GM23338 (cell line): ENCODE results near the gene GPT2. TPM values are rescaled to one million over a fixed set of nuclear protein-coding genes. Genes with fewer than 3 reads are reported as not detected.

Experiments used
- ATAC-seq: fragments of 200-7000 bp; cut with Tn5 transposase; 3 replicates; pipeline ENCODE4 v1.9.1; 2020
- DNase-seq: peaks from one replicate; pipeline ENCODE4 v3.0.0-alpha.2; 2015; ENCODE audit warnings: low spot score
- H2AFZ ChIP-seq: fragments of 200-600 bp; sonication (generic); 2 replicates; pipeline ENCODE4 v1.8.0; 2016; ENCODE audit warnings: antibody characterized with exemption, mild to moderate bottlenecking, moderate library complexity
- H3F3A ChIP-seq: fragments of 200-600 bp; sonication (generic); replicated peaks from 2 replicates; pipeline ENCODE4 v1.8.0; 2017; ENCODE audit warnings: antibody characterized with exemption, mixed run types, low read depth
- H3K27ac ChIP-seq: fragments of 200-600 bp; sonication (generic); 2 replicates; pipeline ENCODE4 v1.6.1; 2016; ENCODE audit warnings: low read depth
- H3K27me3 ChIP-seq: fragments of 200-600 bp; sonication (generic); 2 replicates; pipeline ENCODE4 v1.8.0; 2016; ENCODE audit warnings: mild to moderate bottlenecking, mixed run types, moderate library complexity; ENCODE audit not compliant: insufficient read depth
- H3K36me3 ChIP-seq: fragments of 200-600 bp; sonication (generic); 2 replicates; pipeline ENCODE4 v1.8.0; 2016; ENCODE audit warnings: mild to moderate bottlenecking; ENCODE audit not compliant: insufficient read depth
- H3K4me1 ChIP-seq: fragments of 200-600 bp; sonication (generic); 2 replicates; pipeline ENCODE4 v1.8.0; 2016; ENCODE audit warnings: mild to moderate bottlenecking, moderate library complexity; ENCODE audit not compliant: insufficient read depth
- H3K4me2 ChIP-seq: fragments of 200-600 bp; sonication (generic); 2 replicates; pipeline ENCODE4 v1.7.1; 2017; ENCODE audit warnings: mixed run types
- H3K4me3 ChIP-seq: fragments of 200-600 bp; sonication (generic); 2 replicates; pipeline ENCODE4 v1.6.1; 2016; ENCODE audit warnings: mixed run types
- H3K79me2 ChIP-seq: fragments of 200-600 bp; sonication (generic); replicated peaks from 2 replicates; pipeline ENCODE4 v1.8.0; 2017; ENCODE audit warnings: mild to moderate bottlenecking; ENCODE audit not compliant: insufficient read depth
- H3K9me2 ChIP-seq: fragments of 200-600 bp; sonication (generic); 2 replicates; pipeline ENCODE4 v1.8.0; 2017; ENCODE audit not compliant: insufficient read depth
- H4K20me1 ChIP-seq: fragments of 200-600 bp; sonication (generic); replicated peaks from 2 replicates; pipeline ENCODE4 v1.8.0; 2017; ENCODE audit warnings: mild to moderate bottlenecking; ENCODE audit not compliant: insufficient read depth
- H3K27ac Mint-ChIP-seq: 2 replicates; pipeline ENCODE4 v1.8.0; 2020; ENCODE audit warnings: inconsistent platforms, mild to moderate bottlenecking, moderate library complexity, mixed read lengths
- H3K27me3 Mint-ChIP-seq: 3 replicates; pipeline ENCODE4 v1.8.0; 2022; ENCODE audit warnings: low read depth, mild to moderate bottlenecking, moderate library complexity, mixed read lengths, inconsistent platforms; ENCODE audit not compliant: insufficient read depth, poor library complexity
- H3K36me3 Mint-ChIP-seq: 3 replicates; pipeline ENCODE4 v1.8.0; 2021; ENCODE audit warnings: low read depth, mild to moderate bottlenecking, inconsistent platforms, moderate library complexity, mixed read lengths
- H3K4me1 Mint-ChIP-seq: 3 replicates; pipeline ENCODE4 v1.8.0; 2020; ENCODE audit warnings: mild to moderate bottlenecking, inconsistent platforms, mixed read lengths
- H3K4me3 Mint-ChIP-seq: 3 replicates; pipeline ENCODE4 v1.8.0; 2021; ENCODE audit warnings: moderate library complexity, mild to moderate bottlenecking, inconsistent platforms, mixed read lengths
- H3K9me3 Mint-ChIP-seq: 3 replicates; pipeline ENCODE4 v1.8.0; 2020; ENCODE audit warnings: moderate library complexity, mild to moderate bottlenecking, inconsistent platforms, mixed read lengths
- CREB1 ChIP-seq: fragments of 250-450 bp; sonication (Bioruptor Pico); IDR thresholded peaks from 2 replicates; pipeline ENCODE4 v1.5.0; 2020; ENCODE audit warnings: low read depth, mild to moderate bottlenecking, moderate library complexity
- ETS1 ChIP-seq: IDR thresholded peaks from 2 replicates; pipeline ENCODE4 v1.6.1; 2016; ENCODE audit warnings: antibody characterized with exemption
- EZH2 ChIP-seq: fragments of 200-600 bp; sonication (generic); IDR thresholded peaks from one replicate; pipeline ENCODE4 v1.8.0; 2017; ENCODE audit warnings: antibody characterized with exemption, mild to moderate bottlenecking, low read depth; ENCODE audit not compliant: unreplicated experiment
- EZH2phosphoT487 ChIP-seq: fragments of 200-600 bp; sonication (generic); IDR thresholded peaks from one replicate; pipeline ENCODE4 v1.8.1; 2018; ENCODE audit warnings: antibody characterized with exemption; ENCODE audit not compliant: unreplicated experiment
- POLR2AphosphoS5 ChIP-seq: IDR thresholded peaks from 2 replicates; pipeline ENCODE4 v1.6.1; 2016; ENCODE audit warnings: antibody characterized with exemption, low read depth
- STAT1 ChIP-seq: IDR thresholded peaks from one replicate; pipeline ENCODE4 v1.6.1; 2016; ENCODE audit warnings: antibody characterized with exemption; ENCODE audit not compliant: unreplicated experiment
- ZNF114 ChIP-seq: fragments of 250-450 bp; sonication (Bioruptor Pico); IDR thresholded peaks from 2 replicates; pipeline ENCODE4 v1.5.0; 2020; ENCODE audit warnings: mild to moderate bottlenecking, moderate library complexity
- ZNF331 ChIP-seq: fragments of 250-450 bp; sonication (Bioruptor Pico); IDR thresholded peaks from 2 replicates; pipeline ENCODE4 v1.5.0; 2020; ENCODE audit warnings: low read depth, mild to moderate bottlenecking, moderate library complexity
- long read RNA-seq: library from polyadenylated mRNA; unstranded; transcript quantifications from one replicate; pipeline ENCODE4 v2.0.0, GENCODE V29; 2020; ENCODE audit not compliant: unreplicated experiment
- polyA plus RNA-seq: library from polyadenylated mRNA; unstranded; fragments of >200 nt; fragmentation: Nextera tagmentation; extraction: Ambion mirVana; gene quantifications from 2 replicates; pipeline ENCODE4 v1.2.1, GENCODE V29; 2016
- total RNA-seq: library from RNA; depleted of rRNA; stranded (reverse); fragments of >200 nt; shearing (Covaris generic); gene quantifications from 2 replicates; pipeline ENCODE4 v1.2.3, GENCODE V29; 2014; rRNA removed
- TF ChIP-seq, protein P1 (sequence below): IDR thresholded peaks from one replicate; pipeline ENCODE4 v1.6.1; 2018; ENCODE audit warnings: antibody characterized with exemption; ENCODE audit not compliant: unreplicated experiment
- TF ChIP-seq, protein P2 (sequence below): fragments of 250-450 bp; sonication (Bioruptor Pico); IDR thresholded peaks from 2 replicates; pipeline ENCODE4 v1.5.0; 2020; ENCODE audit warnings: mild to moderate bottlenecking, moderate library complexity

GPT2 gene, protein sequence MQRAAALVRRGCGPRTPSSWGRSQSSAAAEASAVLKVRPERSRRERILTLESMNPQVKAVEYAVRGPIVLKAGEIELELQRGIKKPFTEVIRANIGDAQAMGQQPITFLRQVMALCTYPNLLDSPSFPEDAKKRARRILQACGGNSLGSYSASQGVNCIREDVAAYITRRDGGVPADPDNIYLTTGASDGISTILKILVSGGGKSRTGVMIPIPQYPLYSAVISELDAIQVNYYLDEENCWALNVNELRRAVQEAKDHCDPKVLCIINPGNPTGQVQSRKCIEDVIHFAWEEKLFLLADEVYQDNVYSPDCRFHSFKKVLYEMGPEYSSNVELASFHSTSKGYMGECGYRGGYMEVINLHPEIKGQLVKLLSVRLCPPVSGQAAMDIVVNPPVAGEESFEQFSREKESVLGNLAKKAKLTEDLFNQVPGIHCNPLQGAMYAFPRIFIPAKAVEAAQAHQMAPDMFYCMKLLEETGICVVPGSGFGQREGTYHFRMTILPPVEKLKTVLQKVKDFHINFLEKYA
- total RNA-seq (81.0 and 82.6 TPM in 2 replicates), polyA plus RNA-seq (48.5 TPM in 2 replicates)
- long read RNA-seq, transcript GPT2-201 (12 exons, 3,984 nt), result major isoform, 70 of 92 reads
- long read RNA-seq, partial matches to known transcripts, result 13 of 92 reads
- long read RNA-seq, other reads (novel, unspliced or antisense), result 9 of 92 reads

DNA sequence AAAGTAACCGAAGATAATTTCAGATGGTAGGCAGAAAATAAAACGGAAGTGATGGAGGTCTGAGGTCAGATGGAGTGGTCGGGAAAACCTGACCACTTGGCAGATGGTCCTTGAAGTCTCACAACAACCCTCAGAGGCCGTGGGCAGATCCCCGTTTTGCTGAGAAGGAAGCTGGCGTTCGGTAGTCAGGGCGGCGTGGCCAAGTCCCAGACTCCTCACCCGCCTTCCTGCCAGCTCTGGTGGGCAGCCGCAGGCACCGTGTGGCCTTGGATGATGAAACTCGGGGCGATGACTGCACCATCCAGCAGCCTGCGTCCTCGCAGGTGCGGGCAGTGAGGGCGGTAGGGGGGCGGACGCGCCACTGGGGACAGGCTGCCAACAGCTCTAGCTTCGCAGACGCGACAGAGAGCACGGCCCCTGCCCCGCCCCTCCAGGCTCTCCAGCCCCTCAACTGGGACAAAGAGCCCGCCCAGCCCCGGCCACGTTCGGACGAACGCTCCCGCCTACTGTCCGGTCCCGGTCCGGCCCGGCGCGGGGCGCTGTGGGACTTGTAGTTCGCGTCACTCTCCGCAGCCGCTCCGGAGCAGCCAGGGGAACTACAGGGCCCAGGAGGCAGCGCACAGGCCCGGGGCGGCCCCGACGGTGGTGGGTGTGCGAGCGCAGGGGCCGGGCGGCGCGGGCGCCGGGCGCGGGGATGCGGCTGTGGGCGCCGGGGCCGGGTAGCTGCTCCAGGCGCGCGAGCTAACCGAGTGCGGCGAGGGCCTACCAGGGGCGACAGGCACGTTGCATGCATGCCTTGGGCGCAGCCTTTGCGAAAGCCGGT is at the start of gene GPT2:
GPT2 (plus strand) TSS at position 673 of the 823 bp plus-strand sequence. CDS start 354 bp downstream, outside the sequence.
- peak within 1 kb of the TSS; percentile 98 for H3K27ac ChIP-seq
- Mint-ChIP-seq H3K27ac (peak within 1 kb of the TSS; percentile 98), H3K36me3 (peaks cover 37% of the 10 kb centered on the region), H3K27me3 (peaks cover 24% of the 10 kb centered on the region), H3K9me3 (no peaks in the 10 kb centered on the region), H3K4me1 (peaks cover 56% of the 10 kb centered on the region), H3K4me3 (peak within 1 kb of the TSS; percentile 99)
- 0 out of 2 replicates have a peak, but pooled peaks cover 8% of the 10 kb centered on the region for H3F3A ChIP-seq
- H2AFZ ChIP-seq, result peak within 1 kb of the TSS; percentile 68
- ATAC-seq (peak; percentile 94), DNase-seq (peak; percentile 100)
- peaks cover 46% of the 10 kb centered on the region for H3K4me1 ChIP-seq
- peak within 1 kb of the TSS; percentile 98 for H3K4me3 ChIP-seq
- no peaks in the 10 kb centered on the region; the same call in none of the 2 replicates for H3K36me3 ChIP-seq
- no peaks in the 10 kb centered on the region for H3K9me2 ChIP-seq
- no peaks in the 10 kb centered on the region for H3K27me3 ChIP-seq
- peak within 1 kb of the TSS; percentile 96 for H3K4me2 ChIP-seq
- H3K79me2 ChIP-seq, result peaks cover 47% of the 10 kb centered on the region
- peaks cover 27% of the 10 kb centered on the region for H4K20me1 ChIP-seq
- peak; percentile 61 for TF ChIP-seq CREB1
- TF ChIP-seq STAT1, result no peak
- TF ChIP-seq, protein P1, sequence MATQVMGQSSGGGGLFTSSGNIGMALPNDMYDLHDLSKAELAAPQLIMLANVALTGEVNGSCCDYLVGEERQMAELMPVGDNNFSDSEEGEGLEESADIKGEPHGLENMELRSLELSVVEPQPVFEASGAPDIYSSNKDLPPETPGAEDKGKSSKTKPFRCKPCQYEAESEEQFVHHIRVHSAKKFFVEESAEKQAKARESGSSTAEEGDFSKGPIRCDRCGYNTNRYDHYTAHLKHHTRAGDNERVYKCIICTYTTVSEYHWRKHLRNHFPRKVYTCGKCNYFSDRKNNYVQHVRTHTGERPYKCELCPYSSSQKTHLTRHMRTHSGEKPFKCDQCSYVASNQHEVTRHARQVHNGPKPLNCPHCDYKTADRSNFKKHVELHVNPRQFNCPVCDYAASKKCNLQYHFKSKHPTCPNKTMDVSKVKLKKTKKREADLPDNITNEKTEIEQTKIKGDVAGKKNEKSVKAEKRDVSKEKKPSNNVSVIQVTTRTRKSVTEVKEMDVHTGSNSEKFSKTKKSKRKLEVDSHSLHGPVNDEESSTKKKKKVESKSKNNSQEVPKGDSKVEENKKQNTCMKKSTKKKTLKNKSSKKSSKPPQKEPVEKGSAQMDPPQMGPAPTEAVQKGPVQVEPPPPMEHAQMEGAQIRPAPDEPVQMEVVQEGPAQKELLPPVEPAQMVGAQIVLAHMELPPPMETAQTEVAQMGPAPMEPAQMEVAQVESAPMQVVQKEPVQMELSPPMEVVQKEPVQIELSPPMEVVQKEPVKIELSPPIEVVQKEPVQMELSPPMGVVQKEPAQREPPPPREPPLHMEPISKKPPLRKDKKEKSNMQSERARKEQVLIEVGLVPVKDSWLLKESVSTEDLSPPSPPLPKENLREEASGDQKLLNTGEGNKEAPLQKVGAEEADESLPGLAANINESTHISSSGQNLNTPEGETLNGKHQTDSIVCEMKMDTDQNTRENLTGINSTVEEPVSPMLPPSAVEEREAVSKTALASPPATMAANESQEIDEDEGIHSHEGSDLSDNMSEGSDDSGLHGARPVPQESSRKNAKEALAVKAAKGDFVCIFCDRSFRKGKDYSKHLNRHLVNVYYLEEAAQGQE, result no peak
- TF ChIP-seq ZNF331, result no peak
- TF ChIP-seq EZH2phosphoT487, result no peak
- TF ChIP-seq POLR2AphosphoS5, result peak; percentile 84
- TF ChIP-seq EZH2, result no peak
- TF ChIP-seq ETS1, result peak; percentile 85
- TF ChIP-seq, protein P2, sequence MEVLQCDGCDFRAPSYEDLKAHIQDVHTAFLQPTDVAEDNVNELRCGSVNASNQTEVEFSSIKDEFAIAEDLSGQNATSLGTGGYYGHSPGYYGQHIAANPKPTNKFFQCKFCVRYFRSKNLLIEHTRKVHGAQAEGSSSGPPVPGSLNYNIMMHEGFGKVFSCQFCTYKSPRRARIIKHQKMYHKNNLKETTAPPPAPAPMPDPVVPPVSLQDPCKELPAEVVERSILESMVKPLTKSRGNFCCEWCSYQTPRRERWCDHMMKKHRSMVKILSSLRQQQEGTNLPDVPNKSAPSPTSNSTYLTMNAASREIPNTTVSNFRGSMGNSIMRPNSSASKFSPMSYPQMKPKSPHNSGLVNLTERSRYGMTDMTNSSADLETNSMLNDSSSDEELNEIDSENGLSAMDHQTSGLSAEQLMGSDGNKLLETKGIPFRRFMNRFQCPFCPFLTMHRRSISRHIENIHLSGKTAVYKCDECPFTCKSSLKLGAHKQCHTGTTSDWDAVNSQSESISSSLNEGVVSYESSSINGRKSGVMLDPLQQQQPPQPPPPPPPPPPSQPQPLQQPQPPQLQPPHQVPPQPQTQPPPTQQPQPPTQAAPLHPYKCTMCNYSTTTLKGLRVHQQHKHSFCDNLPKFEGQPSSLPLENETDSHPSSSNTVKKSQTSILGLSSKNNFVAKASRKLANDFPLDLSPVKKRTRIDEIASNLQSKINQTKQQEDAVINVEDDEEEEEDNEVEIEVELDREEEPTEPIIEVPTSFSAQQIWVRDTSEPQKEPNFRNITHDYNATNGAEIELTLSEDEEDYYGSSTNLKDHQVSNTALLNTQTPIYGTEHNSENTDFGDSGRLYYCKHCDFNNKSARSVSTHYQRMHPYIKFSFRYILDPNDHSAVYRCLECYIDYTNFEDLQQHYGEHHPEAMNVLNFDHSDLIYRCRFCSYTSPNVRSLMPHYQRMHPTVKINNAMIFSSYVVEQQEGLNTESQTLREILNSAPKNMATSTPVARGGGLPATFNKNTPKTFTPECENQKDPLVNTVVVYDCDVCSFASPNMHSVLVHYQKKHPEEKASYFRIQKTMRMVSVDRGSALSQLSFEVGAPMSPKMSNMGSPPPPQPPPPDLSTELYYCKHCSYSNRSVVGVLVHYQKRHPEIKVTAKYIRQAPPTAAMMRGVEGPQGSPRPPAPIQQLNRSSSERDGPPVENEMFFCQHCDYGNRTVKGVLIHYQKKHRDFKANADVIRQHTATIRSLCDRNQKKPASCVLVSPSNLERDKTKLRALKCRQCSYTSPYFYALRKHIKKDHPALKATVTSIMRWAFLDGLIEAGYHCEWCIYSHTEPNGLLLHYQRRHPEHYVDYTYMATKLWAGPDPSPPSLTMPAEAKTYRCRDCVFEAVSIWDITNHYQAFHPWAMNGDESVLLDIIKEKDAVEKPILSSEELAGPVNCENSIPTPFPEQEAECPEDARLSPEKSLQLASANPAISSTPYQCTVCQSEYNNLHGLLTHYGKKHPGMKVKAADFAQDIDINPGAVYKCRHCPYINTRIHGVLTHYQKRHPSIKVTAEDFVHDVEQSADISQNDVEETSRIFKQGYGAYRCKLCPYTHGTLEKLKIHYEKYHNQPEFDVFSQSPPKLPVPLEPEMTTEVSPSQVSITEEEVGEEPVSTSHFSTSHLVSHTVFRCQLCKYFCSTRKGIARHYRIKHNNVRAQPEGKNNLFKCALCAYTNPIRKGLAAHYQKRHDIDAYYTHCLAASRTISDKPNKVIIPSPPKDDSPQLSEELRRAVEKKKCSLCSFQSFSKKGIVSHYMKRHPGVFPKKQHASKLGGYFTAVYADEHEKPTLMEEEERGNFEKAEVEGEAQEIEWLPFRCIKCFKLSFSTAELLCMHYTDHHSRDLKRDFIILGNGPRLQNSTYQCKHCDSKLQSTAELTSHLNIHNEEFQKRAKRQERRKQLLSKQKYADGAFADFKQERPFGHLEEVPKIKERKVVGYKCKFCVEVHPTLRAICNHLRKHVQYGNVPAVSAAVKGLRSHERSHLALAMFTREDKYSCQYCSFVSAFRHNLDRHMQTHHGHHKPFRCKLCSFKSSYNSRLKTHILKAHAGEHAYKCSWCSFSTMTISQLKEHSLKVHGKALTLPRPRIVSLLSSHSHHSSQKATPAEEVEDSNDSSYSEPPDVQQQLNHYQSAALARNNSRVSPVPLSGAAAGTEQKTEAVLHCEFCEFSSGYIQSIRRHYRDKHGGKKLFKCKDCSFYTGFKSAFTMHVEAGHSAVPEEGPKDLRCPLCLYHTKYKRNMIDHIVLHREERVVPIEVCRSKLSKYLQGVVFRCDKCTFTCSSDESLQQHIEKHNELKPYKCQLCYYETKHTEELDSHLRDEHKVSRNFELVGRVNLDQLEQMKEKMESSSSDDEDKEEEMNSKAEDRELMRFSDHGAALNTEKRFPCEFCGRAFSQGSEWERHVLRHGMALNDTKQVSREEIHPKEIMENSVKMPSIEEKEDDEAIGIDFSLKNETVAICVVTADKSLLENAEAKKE (CRISPR knock-in tag), result no peak
- TF ChIP-seq ZNF114, result no peak
